ENCODE data around the gene SLC22A12.

SLC22A12 gene

GRCh38 chr11:64558869-64559268 is 32.2 kb upstream of the SLC22A12 start:
- TF ChIP-seq EZH2 (optimal IDR thresholded peaks at IDR 0.05; ENCODE audit: low read depth, low read length) (no peak), CTCF (IDR thresholded peaks at IDR 0.05; ENCODE audit: low read length) (no peak), EZH2phosphoT487 (IDR thresholded peaks at IDR 0.05; ENCODE audit: low read length) (no peak)
- no peak overlapping the region for H3K4me2 ChIP-seq (ENCODE audit: low read depth, low read length)
- no peaks in the 10 kb centered on the region for H3F3A ChIP-seq (ENCODE audit: insufficient read depth, low read length)

GRCh38 chr11:64559351-64560138 is 31.5 kb upstream of the SLC22A12 start:
- H3K36me3 ChIP-seq (replicated peaks; ENCODE audit: insufficient read depth, low read length), result no peaks in the 10 kb centered on the region
- no peak for DNase-seq
- H3F3A ChIP-seq (ENCODE audit: insufficient read depth, low read length), result no peaks in the 10 kb centered on the region
- H3K4me2 ChIP-seq (ENCODE audit: low read depth, low read length), result no peak overlapping the region
- no peak overlapping the region for H2AFZ ChIP-seq (ENCODE audit: low read length)
- no peak overlapping the region for H3K9ac ChIP-seq (ENCODE audit: low read length)
- TF ChIP-seq EZH2phosphoT487 (IDR thresholded peaks at IDR 0.05; ENCODE audit: low read length) (no peak), CTCF (IDR thresholded peaks at IDR 0.05; ENCODE audit: low read length) (no peak), EZH2 (optimal IDR thresholded peaks at IDR 0.05; ENCODE audit: low read depth, low read length) (no peak)
- no peak overlapping the region for H3K27ac ChIP-seq (ENCODE audit: low read length)
- no peak overlapping the region for H3K4me3 ChIP-seq (ENCODE audit: low read length)
- H4K20me1 ChIP-seq (ENCODE audit: insufficient read depth, low read length), result no peaks in the 10 kb centered on the region
- H3K79me2 ChIP-seq (ENCODE audit: low read length), result no peaks in the 10 kb centered on the region
- H3K27me3 ChIP-seq (replicated peaks; ENCODE audit: insufficient read depth, low read length), result peaks cover 98% of the 10 kb centered on the region
- no peaks in the 10 kb centered on the region for H3K9me2 ChIP-seq (replicated peaks; ENCODE audit: insufficient read depth, low read length)
- H3K9me3 ChIP-seq (replicated peaks; ENCODE audit: insufficient read depth, low read length), result no peaks in the 10 kb centered on the region
- no peaks in the 10 kb centered on the region for H3K4me1 ChIP-seq (ENCODE audit: low read length)

More at GRCh38 chr11:64558869-64559268, 32.2 kb upstream of the SLC22A12 start:
- no peak overlapping the region for H3K4me3 ChIP-seq (ENCODE audit: low read length)
- no peaks in the 10 kb centered on the region for H4K20me1 ChIP-seq (ENCODE audit: insufficient read depth, low read length)
- H3K27me3 ChIP-seq (replicated peaks; ENCODE audit: insufficient read depth, low read length), result peaks cover 98% of the 10 kb centered on the region
- H3K4me1 ChIP-seq (ENCODE audit: low read length), result no peaks in the 10 kb centered on the region
- no peak overlapping the region for H2AFZ ChIP-seq (ENCODE audit: low read length)
- no peak overlapping the region for H3K9ac ChIP-seq (ENCODE audit: low read length)
- no peaks in the 10 kb centered on the region for H3K36me3 ChIP-seq (replicated peaks; ENCODE audit: insufficient read depth, low read length)
- H3K27ac ChIP-seq (ENCODE audit: low read length), result no peak overlapping the region
- no peaks in the 10 kb centered on the region for H3K9me3 ChIP-seq (replicated peaks; ENCODE audit: insufficient read depth, low read length)
- no peaks in the 10 kb centered on the region for H3K9me2 ChIP-seq (replicated peaks; ENCODE audit: insufficient read depth, low read length)
- no peak for DNase-seq
- no peaks in the 10 kb centered on the region for H3K79me2 ChIP-seq (ENCODE audit: low read length)

GRCh38 chr11:64560139-64560771 is 30.8 kb upstream of the SLC22A12 start:
- Histone ChIP-seq H3K4me1 (ENCODE audit: low read length) (no peaks in the 10 kb centered on the region), H3K79me2 (ENCODE audit: low read length) (no peaks in the 10 kb centered on the region), H3K9ac (ENCODE audit: low read length) (no peak overlapping the region), H4K20me1 (ENCODE audit: insufficient read depth, low read length) (no peaks in the 10 kb centered on the region), H3F3A (ENCODE audit: insufficient read depth, low read length) (no peaks in the 10 kb centered on the region), H3K9me2 (replicated peaks; ENCODE audit: insufficient read depth, low read length) (no peaks in the 10 kb centered on the region), H3K4me2 (ENCODE audit: low read depth, low read length) (no peak overlapping the region), H2AFZ (ENCODE audit: low read length) (no peak overlapping the region), H3K36me3 (replicated peaks; ENCODE audit: insufficient read depth, low read length) (no peaks in the 10 kb centered on the region), H3K9me3 (replicated peaks; ENCODE audit: insufficient read depth, low read length) (no peaks in the 10 kb centered on the region), H3K27ac (ENCODE audit: low read length) (no peak overlapping the region), H3K27me3 (replicated peaks; ENCODE audit: insufficient read depth, low read length) (peaks cover 98% of the 10 kb centered on the region), H3K4me3 (ENCODE audit: low read length) (no peak overlapping the region)
- TF ChIP-seq EZH2 (optimal IDR thresholded peaks at IDR 0.05; ENCODE audit: low read depth, low read length) (no peak), CTCF (IDR thresholded peaks at IDR 0.05; ENCODE audit: low read length) (no peak), EZH2phosphoT487 (IDR thresholded peaks at IDR 0.05; ENCODE audit: low read length) (no peak)
- DNase-seq, result no peak

Measured in MM.1S (cell line).